ENCODE data around the gene AP1G2. TPM values are rescaled to one million over a fixed set of nuclear protein-coding genes. Genes with fewer than 3 reads are reported as not detected.

The AP1G2 gene
- total and polyA plus RNA-seq, 2 of the 4 experiments (the other 2 are of a cell fraction) = 2.9 to 19.2 TPM

DNA sequence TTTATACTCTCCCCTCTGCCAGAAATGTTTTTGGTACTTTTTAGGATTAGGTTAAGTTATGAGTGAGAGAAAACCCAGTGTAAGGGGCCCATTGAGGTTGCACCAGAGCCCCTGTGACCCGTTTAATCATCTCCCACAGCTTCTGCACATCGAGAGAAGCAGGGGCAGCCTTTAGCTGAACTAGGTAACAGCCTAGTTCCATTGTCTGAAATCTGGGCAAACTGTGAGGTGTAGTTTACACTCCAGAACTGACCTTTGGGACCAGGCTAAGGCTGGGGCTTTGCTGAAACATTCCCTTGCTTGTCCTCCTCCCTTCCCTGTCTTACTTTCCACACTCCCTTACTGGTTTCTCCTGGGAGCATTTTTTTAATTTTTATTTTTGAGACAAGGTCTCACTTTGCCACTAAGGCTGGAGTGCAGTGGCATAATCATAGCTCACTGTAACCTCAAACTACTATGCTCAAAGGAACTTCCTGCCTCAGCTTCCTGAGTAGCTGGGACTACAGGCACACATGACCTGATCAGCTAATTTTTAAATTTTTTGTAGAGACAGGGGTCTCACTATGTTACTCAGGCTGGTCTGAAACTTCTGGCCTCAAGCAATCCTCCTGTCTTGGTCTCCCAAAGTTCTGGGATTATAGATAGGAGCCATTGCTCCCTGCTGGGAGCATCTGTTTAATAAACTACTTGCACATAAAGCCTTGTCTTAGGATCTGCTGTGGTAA, 42.7 kb upstream of the AP1G2 start:
- dilution Hi-C loops (cut with HindIII; ENCODE audit: low sequenced_read_pairs, unreplicated experiment) (no loop called here), intact Hi-C loops (cut with micrococcal nuclease) (no loop called here), in situ Hi-C loops (cut with MboI; ENCODE audit: low sequenced_read_pairs) (no loop called here)
- Histone ChIP-seq H3K4ac (ENCODE audit: low read depth, low read length) (no peak overlapping the region), H3K4me1 (ENCODE audit: control insufficient read depth, insufficient read depth, low read length) (no peaks in the 10 kb centered on the region), H2BK120ac (ENCODE audit: low read depth, low read length) (no peak overlapping the region), H3K9me1 (ENCODE audit: insufficient read depth, low read length) (no peaks in the 10 kb centered on the region), H2AK5ac (ENCODE audit: low read depth, low read length) (no peak overlapping the region), H4K20me1 (ENCODE audit: insufficient read depth, low read length) (no peaks in the 10 kb centered on the region), H3K9me3 (ENCODE audit: control insufficient read depth, insufficient read depth, low read length) (no peaks in the 10 kb centered on the region), H2BK15ac (ENCODE audit: low read depth, low read length) (no peak overlapping the region), H4K91ac (ENCODE audit: insufficient read depth, low read depth, low read length) (no peak overlapping the region), H4K8ac (ENCODE audit: low read depth in 2 of 2, low read length in 2 of 2) (no peak overlapping the region), H3K18ac (ENCODE audit: low read depth, low read length) (no peak overlapping the region), H2BK5ac (ENCODE audit: low read depth, low read length, poor library complexity, severe bottlenecking) (no peak overlapping the region), H3K14ac (replicated peaks; ENCODE audit: low read depth, low read length) (no peak overlapping the region), H2AFZ (replicated peaks; ENCODE audit: low read length, poor library complexity) (no peak overlapping the region), H3K56ac (ENCODE audit: extremely low read depth, insufficient read depth, low read length) (no peak overlapping the region), H3K36me3 (ENCODE audit: control insufficient read depth, insufficient read depth, low read length) (no peaks in the 10 kb centered on the region), H3K27ac (ENCODE audit: insufficient read depth, low read length) (no peak overlapping the region), H3K4me3 (ENCODE audit: insufficient read depth, low read depth, low read length) (no peak overlapping the region), H3K9ac (ENCODE audit: low read depth, low read length) (no peak overlapping the region), H2AK9ac (replicated peaks; ENCODE audit: low read depth, low read length, poor library complexity) (no peak overlapping the region), H3K23ac (ENCODE audit: low read depth, low read length) (no peak overlapping the region), H4K5ac (ENCODE audit: low read depth, low read length) (no peak overlapping the region), H2BK20ac (ENCODE audit: low read depth, low read length) (no peak overlapping the region), H3K27me3 (ENCODE audit: control insufficient read depth, insufficient read depth, low read length) (peaks cover 5% of the 10 kb centered on the region), H3K4me2 (ENCODE audit: low read depth, low read length) (no peak overlapping the region), H3K79me1 (ENCODE audit: low read depth in 1 of 2, low read length in 2 of 2) (no peaks in the 10 kb centered on the region)
- ATAC-seq (ENCODE audit: low read depth) = no peak
- no peak for TF ChIP-seq POLR2A (IDR thresholded peaks at IDR 0.05; ENCODE audit: low read depth, low read length)
- no peak for TF ChIP-seq RCOR1 (IDR thresholded peaks at IDR 0.05; ENCODE audit: insufficient replicate concordance, low read length)
- no peak for TF ChIP-seq MAZ (IDR thresholded peaks at IDR 0.05; ENCODE audit: borderline replicate concordance, low read depth, low read length)
- no peak for TF ChIP-seq RFX5 (IDR thresholded peaks at IDR 0.05; ENCODE audit: low read depth, low read length)
- TF ChIP-seq, protein P1, sequence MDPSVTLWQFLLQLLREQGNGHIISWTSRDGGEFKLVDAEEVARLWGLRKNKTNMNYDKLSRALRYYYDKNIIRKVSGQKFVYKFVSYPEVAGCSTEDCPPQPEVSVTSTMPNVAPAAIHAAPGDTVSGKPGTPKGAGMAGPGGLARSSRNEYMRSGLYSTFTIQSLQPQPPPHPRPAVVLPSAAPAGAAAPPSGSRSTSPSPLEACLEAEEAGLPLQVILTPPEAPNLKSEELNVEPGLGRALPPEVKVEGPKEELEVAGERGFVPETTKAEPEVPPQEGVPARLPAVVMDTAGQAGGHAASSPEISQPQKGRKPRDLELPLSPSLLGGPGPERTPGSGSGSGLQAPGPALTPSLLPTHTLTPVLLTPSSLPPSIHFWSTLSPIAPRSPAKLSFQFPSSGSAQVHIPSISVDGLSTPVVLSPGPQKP (IDR thresholded peaks at IDR 0.05; ENCODE audit: borderline replicate concordance, low read depth, low read length) = no peak
- TF ChIP-seq CEBPB (IDR thresholded peaks at IDR 0.05; ENCODE audit: low read depth, low read length) = no peak
- no peak for TF ChIP-seq CHD1 (IDR thresholded peaks at IDR 0.05; ENCODE audit: low read depth, low read length)
- TF ChIP-seq MAFK (IDR thresholded peaks at IDR 0.05; ENCODE audit: low read depth, low read length) = no peak
- TF ChIP-seq, protein P2, sequence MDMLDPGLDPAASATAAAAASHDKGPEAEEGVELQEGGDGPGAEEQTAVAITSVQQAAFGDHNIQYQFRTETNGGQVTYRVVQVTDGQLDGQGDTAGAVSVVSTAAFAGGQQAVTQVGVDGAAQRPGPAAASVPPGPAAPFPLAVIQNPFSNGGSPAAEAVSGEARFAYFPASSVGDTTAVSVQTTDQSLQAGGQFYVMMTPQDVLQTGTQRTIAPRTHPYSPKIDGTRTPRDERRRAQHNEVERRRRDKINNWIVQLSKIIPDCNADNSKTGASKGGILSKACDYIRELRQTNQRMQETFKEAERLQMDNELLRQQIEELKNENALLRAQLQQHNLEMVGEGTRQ (IDR thresholded peaks at IDR 0.05; ENCODE audit: low read depth, low read length) = no peak
- TF ChIP-seq, protein P3, sequence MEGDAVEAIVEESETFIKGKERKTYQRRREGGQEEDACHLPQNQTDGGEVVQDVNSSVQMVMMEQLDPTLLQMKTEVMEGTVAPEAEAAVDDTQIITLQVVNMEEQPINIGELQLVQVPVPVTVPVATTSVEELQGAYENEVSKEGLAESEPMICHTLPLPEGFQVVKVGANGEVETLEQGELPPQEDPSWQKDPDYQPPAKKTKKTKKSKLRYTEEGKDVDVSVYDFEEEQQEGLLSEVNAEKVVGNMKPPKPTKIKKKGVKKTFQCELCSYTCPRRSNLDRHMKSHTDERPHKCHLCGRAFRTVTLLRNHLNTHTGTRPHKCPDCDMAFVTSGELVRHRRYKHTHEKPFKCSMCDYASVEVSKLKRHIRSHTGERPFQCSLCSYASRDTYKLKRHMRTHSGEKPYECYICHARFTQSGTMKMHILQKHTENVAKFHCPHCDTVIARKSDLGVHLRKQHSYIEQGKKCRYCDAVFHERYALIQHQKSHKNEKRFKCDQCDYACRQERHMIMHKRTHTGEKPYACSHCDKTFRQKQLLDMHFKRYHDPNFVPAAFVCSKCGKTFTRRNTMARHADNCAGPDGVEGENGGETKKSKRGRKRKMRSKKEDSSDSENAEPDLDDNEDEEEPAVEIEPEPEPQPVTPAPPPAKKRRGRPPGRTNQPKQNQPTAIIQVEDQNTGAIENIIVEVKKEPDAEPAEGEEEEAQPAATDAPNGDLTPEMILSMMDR (conservative IDR thresholded peaks at IDR 0.05; ENCODE audit: low read depth, low read length) = no peak
- TF ChIP-seq BHLHE40 (IDR thresholded peaks at IDR 0.05; ENCODE audit: low read depth, low read length) = no peak
- TF ChIP-seq SMC3 (IDR thresholded peaks at IDR 0.05; ENCODE audit: low read depth, low read length) = no peak
- no peak for DNase-seq
- CTCF ChIA-PET = no interaction called here
- BruUV-seq (replicated peaks) = no TSS peak
- no CpG with 5 or more reads among the region's 2 CpGs for WGBS, 2 experiments (ENCODE audit: extremely low coverage in 2 of 2, insufficient read length in 1 of 2)
- POLR2A ChIA-PET (ENCODE audit: unreplicated experiment) = no interaction called here

Measured in IMR-90 (cell line).